Measurements from ENCODE around the gene INTS3. TPM values are rescaled to one million over a fixed set of nuclear protein-coding genes. Genes with fewer than 3 reads are reported as not detected.

Gene INTS3
- total RNA-seq, 1 donor from 2014 or later = 56.7 TPM

- no peaks in the 10 kb centered on the region for H3K36me3 Mint-ChIP-seq (ENCODE audit: unreplicated experiment)
- peaks cover 17% of the 10 kb centered on the region for H3K4me1 Mint-ChIP-seq (ENCODE audit: low read depth, unreplicated experiment)
- DNase-seq = peak; percentile 73
- no peak overlapping the region for H3K27ac Mint-ChIP-seq (ENCODE audit: unreplicated experiment)
- peak overlapping the region; percentile 88 for H3K4me3 Mint-ChIP-seq (ENCODE audit: unreplicated experiment)
- H3K9me3 Mint-ChIP-seq (ENCODE audit: unreplicated experiment) = peaks cover 3% of the 10 kb centered on the region
- TF ChIP-seq CTCF (IDR thresholded peaks at IDR 0.05; ENCODE audit: partially characterized antibody, unreplicated experiment) = no peak
- H3K27me3 Mint-ChIP-seq (ENCODE audit: unreplicated experiment) = peaks cover 7% of the 10 kb centered on the region
Measured at GRCh38 chr1:153775458-153776327, 47.8 kb downstream of the INTS3 start.

GRCh38 chr1:153776352-153776751 lies 48.5 kb downstream of the INTS3 start:
- no peak for DNase-seq
- Mint-ChIP-seq H3K27me3 (ENCODE audit: unreplicated experiment) (peaks cover 9% of the 10 kb centered on the region), H3K4me1 (ENCODE audit: low read depth, unreplicated experiment) (peaks cover 13% of the 10 kb centered on the region), H3K4me3 (ENCODE audit: unreplicated experiment) (peak overlapping the region; percentile 58), H3K9me3 (ENCODE audit: unreplicated experiment) (peaks cover 2% of the 10 kb centered on the region), H3K36me3 (ENCODE audit: unreplicated experiment) (no peaks in the 10 kb centered on the region), H3K27ac (ENCODE audit: unreplicated experiment) (no peak overlapping the region)
- no peak for TF ChIP-seq CTCF (IDR thresholded peaks at IDR 0.05; ENCODE audit: partially characterized antibody, unreplicated experiment)

DNA sequence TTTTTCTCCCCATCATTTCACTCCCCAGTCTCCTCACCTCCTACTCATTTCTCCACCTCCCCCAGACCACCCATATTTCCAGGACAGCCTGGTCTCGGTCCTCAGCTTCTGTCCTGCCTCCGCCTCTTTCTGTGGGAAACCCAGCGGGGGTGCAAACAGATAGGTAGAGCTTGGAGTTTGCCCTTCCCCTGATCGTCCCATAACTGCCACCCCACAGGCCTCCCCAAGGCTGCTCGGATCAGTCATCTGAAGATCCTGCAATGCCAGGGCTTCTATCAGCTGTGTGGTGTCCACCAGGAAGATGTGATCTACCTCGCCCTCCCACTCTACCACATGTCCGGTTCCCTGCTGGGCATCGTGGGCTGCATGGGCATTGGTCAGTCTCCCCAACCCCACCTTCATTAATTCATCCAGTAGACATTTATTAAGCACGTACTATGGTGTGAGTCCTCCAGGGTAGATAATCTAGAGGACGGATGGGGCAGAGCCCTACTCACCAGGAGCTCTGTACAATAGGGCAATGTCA lies 49.1 kb downstream of the INTS3 start:
- Mint-ChIP-seq H3K9me3 (ENCODE audit: unreplicated experiment) (peaks cover 2% of the 10 kb centered on the region), H3K4me1 (ENCODE audit: low read depth, unreplicated experiment) (peaks cover 12% of the 10 kb centered on the region), H3K27ac (ENCODE audit: unreplicated experiment) (peak overlapping the region; percentile 62), H3K4me3 (ENCODE audit: unreplicated experiment) (peak overlapping the region; percentile 58), H3K36me3 (ENCODE audit: unreplicated experiment) (no peaks in the 10 kb centered on the region), H3K27me3 (ENCODE audit: unreplicated experiment) (peaks cover 9% of the 10 kb centered on the region)
- DNase-seq = no peak
- no peak for TF ChIP-seq CTCF (IDR thresholded peaks at IDR 0.05; ENCODE audit: partially characterized antibody, unreplicated experiment)

GRCh38 chr1:153777648-153778047 lies 49.8 kb downstream of the INTS3 start:
- peaks cover 12% of the 10 kb centered on the region for H3K4me1 Mint-ChIP-seq (ENCODE audit: low read depth, unreplicated experiment)
- peaks cover 9% of the 10 kb centered on the region for H3K27me3 Mint-ChIP-seq (ENCODE audit: unreplicated experiment)
- no peak overlapping the region for H3K4me3 Mint-ChIP-seq (ENCODE audit: unreplicated experiment)
- H3K27ac Mint-ChIP-seq (ENCODE audit: unreplicated experiment) = no peak overlapping the region
- DNase-seq = no peak
- H3K36me3 Mint-ChIP-seq (ENCODE audit: unreplicated experiment) = no peaks in the 10 kb centered on the region
- no peak for TF ChIP-seq CTCF (IDR thresholded peaks at IDR 0.05; ENCODE audit: partially characterized antibody, unreplicated experiment)
- peaks cover 2% of the 10 kb centered on the region for H3K9me3 Mint-ChIP-seq (ENCODE audit: unreplicated experiment)
